ENCODE data around the gene APBA2. TPM values are rescaled to one million over a fixed set of nuclear protein-coding genes. Genes with fewer than 3 reads are reported as not detected.

APBA2 gene
- total and polyA plus RNA-seq, 3 donors from 2014 or later = 18.5 to 37.7 (median 29.5) TPM

- H3K27ac ChIP-seq = no peak overlapping the region
These were observed 176.0 kb downstream of the APBA2 start for GRCh38 chr15:29061746-29062145.

GRCh38 chr15:29062179-29062591 lies 176.4 kb downstream of the APBA2 start:
- TF ChIP-seq CTCF (IDR thresholded peaks at IDR 0.05) = no peak
- TF ChIP-seq POLR2A (IDR thresholded peaks at IDR 0.05) = no peak
- H3K27me3 ChIP-seq = no peaks in the 10 kb centered on the region
- H3K4me3 ChIP-seq = no peak overlapping the region
- no peaks in the 10 kb centered on the region for H3K36me3 ChIP-seq (ENCODE audit: low read depth, missing control alignments)
- H3K4me1 ChIP-seq = no peaks in the 10 kb centered on the region
- DNase-seq = no peak
- no peak overlapping the region for H3K27ac ChIP-seq
- WGBS, 2 donors = 80 to 83% methylated on average over 10 of the region's 10 CpGs
- H3K9me3 ChIP-seq = no peaks in the 10 kb centered on the region
- intact Hi-C loops (cut with DNase I; ENCODE audit: low total_unique reads) = no loop called here

More at GRCh38 chr15:29061746-29062145, 176.0 kb downstream of the APBA2 start:
- Histone ChIP-seq H3K4me1 (no peaks in the 10 kb centered on the region), H3K36me3 (ENCODE audit: low read depth, missing control alignments) (no peaks in the 10 kb centered on the region), H3K27me3 (no peaks in the 10 kb centered on the region), H3K4me3 (no peak overlapping the region), H3K9me3 (no peaks in the 10 kb centered on the region)
- WGBS, 2 donors = 89 to 96% methylated on average over 5 to 6 of the region's 6 CpGs
- intact Hi-C loops (cut with DNase I; ENCODE audit: low total_unique reads) = no loop called here
- TF ChIP-seq POLR2A (IDR thresholded peaks at IDR 0.05) = no peak
- DNase-seq = no peak

- DNase-seq = no peak
- H3K27me3 ChIP-seq = no peaks in the 10 kb centered on the region
- no peak overlapping the region for H3K4me3 ChIP-seq
- no peak overlapping the region for H3K27ac ChIP-seq
- intact Hi-C loops (cut with DNase I; ENCODE audit: low total_unique reads) = no loop called here
- no peaks in the 10 kb centered on the region for H3K36me3 ChIP-seq (ENCODE audit: low read depth, missing control alignments)
- H3K4me1 ChIP-seq = no peaks in the 10 kb centered on the region
- no peaks in the 10 kb centered on the region for H3K9me3 ChIP-seq
- TF ChIP-seq POLR2A (IDR thresholded peaks at IDR 0.05) (no peak), CTCF (IDR thresholded peaks at IDR 0.05) (no peak)
- WGBS, 2 donors = 82 to 93% methylated on average over 6 to 7 of the region's 7 CpGs
These were observed 176.9 kb downstream of the APBA2 start for GRCh38 chr15:29062626-29063025.

- DNase-seq = no peak
- Histone ChIP-seq H3K27ac (no peak overlapping the region), H3K36me3 (ENCODE audit: low read depth, missing control alignments) (no peaks in the 10 kb centered on the region), H3K27me3 (no peaks in the 10 kb centered on the region), H3K9me3 (no peaks in the 10 kb centered on the region), H3K4me1 (no peaks in the 10 kb centered on the region), H3K4me3 (no peak overlapping the region)
- WGBS, 2 donors = 88 to 95% methylated on average over 3 to 5 of the region's 5 CpGs
- TF ChIP-seq POLR2A (IDR thresholded peaks at IDR 0.05) = no peak
- no peak for TF ChIP-seq CTCF (IDR thresholded peaks at IDR 0.05)
- intact Hi-C loops (cut with DNase I; ENCODE audit: low total_unique reads) = no loop called here
These were observed 177.9 kb downstream of the APBA2 start for GRCh38 chr15:29063646-29064045.

GRCh38 chr15:29064290-29064689 lies 178.5 kb downstream of the APBA2 start:
- Histone ChIP-seq H3K27me3 (no peaks in the 10 kb centered on the region), H3K27ac (no peak overlapping the region), H3K9me3 (no peaks in the 10 kb centered on the region), H3K36me3 (ENCODE audit: low read depth, missing control alignments) (no peaks in the 10 kb centered on the region), H3K4me1 (no peaks in the 10 kb centered on the region), H3K4me3 (no peak overlapping the region)
- no peak for DNase-seq
- TF ChIP-seq POLR2A (IDR thresholded peaks at IDR 0.05) (no peak), CTCF (IDR thresholded peaks at IDR 0.05) (no peak)
- WGBS, 2 donors = 80 to 81% methylated on average over 8 of the region's 8 CpGs
- intact Hi-C loops (cut with DNase I; ENCODE audit: low total_unique reads) = no loop called here
